Esophagus squamous epithelium (tissue), 5 donors: ENCODE data around the gene TEX35. TPM values are rescaled to one million over a fixed set of nuclear protein-coding genes. Genes with fewer than 3 reads are reported as not detected.
A peak's percentile ranks its signal among the peaks of the same experiment; 100 is the strongest.

ENCODE experiments used
- DNase-seq: peaks from one replicate; lab custom pipeline; 2025; lab: John Stamatoyannopoulos, UW
- H3K27ac ChIP-seq, 4 donors: fragments of 200-600 bp; sonication (generic); one replicate each; pipeline ENCODE4 v1.5.1; 2016 to 2019; ENCODE audit warnings: mild to moderate bottlenecking in 1 of 4
- H3K27me3 ChIP-seq, 4 donors: fragments of 200-600 bp; sonication (generic); 1 replicate in 3 of 4; 2 replicates in 1 of 4; pipeline versions ENCODE4 v1.5.1 to v1.6.0; 2017 to 2021; ENCODE audit warnings: antibody characterized with exemption in 1 of 4
- H3K36me3 ChIP-seq, 3 donors: fragments of 200-600 bp; sonication (generic); one replicate each; pipeline ENCODE4 v1.5.1; 2016 to 2019
- H3K4me1 ChIP-seq, 3 donors: fragments of 200-600 bp; sonication (generic); one replicate each; pipeline ENCODE4 v1.5.1; 2017 to 2019
- H3K4me3 ChIP-seq, 4 donors: fragments of 200-600 bp; sonication (generic); 1 replicate in 3 of 4; 2 replicates in 1 of 4; pipeline ENCODE4 v1.5.1; 2016 to 2019; ENCODE audit warnings: mild to moderate bottlenecking in 2 of 4, moderate library complexity in 1 of 4
- H3K9me3 ChIP-seq, 3 donors: fragments of 200-600 bp; sonication (generic); one replicate each; pipeline ENCODE4 v1.5.1; 2016 to 2019
- POLR2A ChIP-seq, 4 donors: fragments of 450-650 bp; IDR thresholded peaks; one replicate each; pipeline ENCODE4 v1.6.1; 2017; ENCODE audit warnings: antibody characterized with exemption in 4 of 4, mild to moderate bottlenecking in 4 of 4, moderate library complexity in 3 of 4
- WGBS, 2 donors: methylation state at CpG; one replicate each; pipeline ENCODE4 v1.1.5; 2018; 5-methylcytosine and 5-hydroxymethylcytosine counted together
- intact Hi-C: fragments of 100-400 bp; cut with DNase I; formaldehyde crosslinking; loops from one replicate; pipeline ENCODE4 v1.15.0; 2022
- total RNA-seq, 4 donors: library from RNA; depleted of rRNA; stranded (reverse); fragments of >200 nt; gene quantifications; one replicate each; pipeline ENCODE4 v1.1.0, GENCODE V29; 2016
- TF ChIP-seq, protein P1 (sequence below), 6 experiments: fragments of 450-650 bp in 4 of 6; fragments of 200-600 bp in 2 of 6; sonication (generic) in 2 of 6; IDR thresholded peaks; one replicate each; pipeline ENCODE4 v1.5.1; 2016 to 2019; ENCODE audit warnings: antibody characterized with exemption in 6 of 6, mild to moderate bottlenecking in 4 of 6, moderate library complexity in 4 of 6
- donor health status: DM: yes; HTN: yes; CAD: no.

Gene TEX35
- total RNA-seq, 4 donors from 2014 or later = not detected

DNA sequence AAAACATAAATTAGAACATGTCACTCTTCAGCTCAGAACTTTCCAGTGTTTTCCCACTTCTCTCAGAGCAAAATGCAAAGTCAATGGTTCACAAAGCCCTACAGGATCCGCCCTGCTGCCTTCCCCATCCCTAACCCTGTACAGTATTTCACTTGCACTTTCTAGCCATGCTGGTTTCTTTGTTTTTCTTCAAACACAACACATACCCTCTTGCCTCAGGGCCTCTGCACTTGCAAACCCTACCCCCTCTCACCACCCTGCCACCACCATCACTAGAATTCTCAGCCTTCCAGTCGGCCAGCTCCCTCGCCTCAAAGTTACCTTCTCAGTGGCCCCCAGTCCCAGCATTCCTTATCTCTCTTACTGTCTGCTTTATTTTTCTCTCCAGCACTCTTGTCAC lies 17.6 kb downstream of the TEX35 start:
- intact Hi-C loops = loop anchor here (5.0 kb wide), 1 partner anchor 472 kb away; no protein-coding TSS in a partner anchor
- Histone ChIP-seq H3K27ac (no peak overlapping the region), H3K27me3 (no peaks in the 10 kb centered on the region), H3K4me1 (peaks cover 0 to 18% (median 6%) of the 10 kb centered on the region in 3 donors), H3K9me3 (no peaks in the 10 kb centered on the region), H3K36me3 (no peaks in the 10 kb centered on the region), H3K4me3 (no peak overlapping the region)
- DNase-seq = no peak
- 91 to 92% methylated on average over 3 of the region's 3 CpGs for WGBS, 2 donors
- TF ChIP-seq POLR2A (IDR thresholded peaks at IDR 0.05) = no peak
- TF ChIP-seq, protein P1, sequence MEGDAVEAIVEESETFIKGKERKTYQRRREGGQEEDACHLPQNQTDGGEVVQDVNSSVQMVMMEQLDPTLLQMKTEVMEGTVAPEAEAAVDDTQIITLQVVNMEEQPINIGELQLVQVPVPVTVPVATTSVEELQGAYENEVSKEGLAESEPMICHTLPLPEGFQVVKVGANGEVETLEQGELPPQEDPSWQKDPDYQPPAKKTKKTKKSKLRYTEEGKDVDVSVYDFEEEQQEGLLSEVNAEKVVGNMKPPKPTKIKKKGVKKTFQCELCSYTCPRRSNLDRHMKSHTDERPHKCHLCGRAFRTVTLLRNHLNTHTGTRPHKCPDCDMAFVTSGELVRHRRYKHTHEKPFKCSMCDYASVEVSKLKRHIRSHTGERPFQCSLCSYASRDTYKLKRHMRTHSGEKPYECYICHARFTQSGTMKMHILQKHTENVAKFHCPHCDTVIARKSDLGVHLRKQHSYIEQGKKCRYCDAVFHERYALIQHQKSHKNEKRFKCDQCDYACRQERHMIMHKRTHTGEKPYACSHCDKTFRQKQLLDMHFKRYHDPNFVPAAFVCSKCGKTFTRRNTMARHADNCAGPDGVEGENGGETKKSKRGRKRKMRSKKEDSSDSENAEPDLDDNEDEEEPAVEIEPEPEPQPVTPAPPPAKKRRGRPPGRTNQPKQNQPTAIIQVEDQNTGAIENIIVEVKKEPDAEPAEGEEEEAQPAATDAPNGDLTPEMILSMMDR (IDR thresholded peaks at IDR 0.05) = no peak

DNA sequence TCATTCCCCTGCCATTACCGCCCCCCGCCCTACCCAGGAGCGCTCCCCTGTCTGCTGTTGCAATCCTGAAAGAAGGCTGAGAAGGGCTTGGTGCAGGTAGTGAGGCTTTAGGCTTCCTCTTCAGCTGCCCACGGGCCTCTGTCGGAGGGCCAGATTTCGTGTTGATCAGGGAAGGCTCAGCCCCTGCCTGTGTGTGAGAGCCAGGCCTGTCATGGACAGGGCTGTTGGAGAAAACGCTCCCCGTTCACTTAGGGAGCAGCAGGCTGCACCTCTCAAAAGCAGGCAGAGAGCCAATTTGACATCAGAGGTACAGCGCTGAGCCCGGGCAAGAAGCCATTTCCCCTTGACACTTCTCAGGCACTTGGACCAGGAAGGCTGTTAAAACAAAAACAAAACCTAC lies 19.0 kb downstream of the TEX35 start:
- no peak for TF ChIP-seq POLR2A (IDR thresholded peaks at IDR 0.05)
- TF ChIP-seq, protein P1 (IDR thresholded peaks at IDR 0.05) = no peak
- peak overlapping the region in 1 of 4 donors; percentile 34 for H3K4me3 ChIP-seq

DNA sequence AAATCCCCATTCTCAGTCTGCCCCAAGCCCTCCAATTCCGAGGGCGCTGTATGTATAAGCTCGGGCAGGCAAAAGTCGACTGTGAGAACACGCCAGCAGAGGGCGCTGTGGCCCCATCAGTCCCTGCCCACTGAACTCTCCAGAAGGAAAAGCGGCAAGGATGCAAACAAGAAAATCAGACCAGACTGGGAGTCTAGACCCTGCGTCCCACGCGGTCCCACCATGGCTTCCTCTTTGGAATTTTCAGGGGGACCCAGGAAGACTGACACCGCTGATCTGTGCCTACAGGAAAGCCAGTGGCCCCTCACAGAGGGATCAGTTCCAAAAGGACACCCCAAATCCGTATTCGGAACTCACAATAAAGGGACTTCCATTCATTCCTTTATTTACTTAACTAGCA lies 19.5 kb downstream of the TEX35 start:
- Histone ChIP-seq H3K27ac (no peak overlapping the region), H3K4me1 (peaks cover 12 to 33% (median 17%) of the 10 kb centered on the region in 3 donors), H3K9me3 (no peaks in the 10 kb centered on the region), H3K36me3 (no peaks in the 10 kb centered on the region), H3K27me3 (no peaks in the 10 kb centered on the region), H3K4me3 (peak overlapping the region in 1 of 4 donors; percentile 34)
- peak; percentile 28 for DNase-seq
- 12 to 13% methylated on average over 12 to 13 of the region's 13 CpGs for WGBS, 2 donors
- intact Hi-C loops = loop anchor here (5.0 kb wide), 1 partner anchor 470 kb away; no protein-coding TSS in a partner anchor
- TF ChIP-seq, protein P1 (IDR thresholded peaks at IDR 0.05) = peak; percentile 84 to 95 (median 91)
- TF ChIP-seq POLR2A (IDR thresholded peaks at IDR 0.05) = no peak

More for the DNA sequence above, 19.0 kb downstream of the TEX35 start:
- Histone ChIP-seq H3K27ac (no peak overlapping the region), H3K27me3 (no peaks in the 10 kb centered on the region), H3K4me1 (peaks cover 8 to 28% (median 13%) of the 10 kb centered on the region in 3 donors), H3K36me3 (no peaks in the 10 kb centered on the region), H3K9me3 (no peaks in the 10 kb centered on the region)
- 0% methylated on average over 1 to 2 of the region's 10 CpGs for WGBS, 2 donors
- DNase-seq = no peak
- intact Hi-C loops = loop anchor here (5.0 kb wide), 1 partner anchor 470 kb away; no protein-coding TSS in a partner anchor

DNA sequence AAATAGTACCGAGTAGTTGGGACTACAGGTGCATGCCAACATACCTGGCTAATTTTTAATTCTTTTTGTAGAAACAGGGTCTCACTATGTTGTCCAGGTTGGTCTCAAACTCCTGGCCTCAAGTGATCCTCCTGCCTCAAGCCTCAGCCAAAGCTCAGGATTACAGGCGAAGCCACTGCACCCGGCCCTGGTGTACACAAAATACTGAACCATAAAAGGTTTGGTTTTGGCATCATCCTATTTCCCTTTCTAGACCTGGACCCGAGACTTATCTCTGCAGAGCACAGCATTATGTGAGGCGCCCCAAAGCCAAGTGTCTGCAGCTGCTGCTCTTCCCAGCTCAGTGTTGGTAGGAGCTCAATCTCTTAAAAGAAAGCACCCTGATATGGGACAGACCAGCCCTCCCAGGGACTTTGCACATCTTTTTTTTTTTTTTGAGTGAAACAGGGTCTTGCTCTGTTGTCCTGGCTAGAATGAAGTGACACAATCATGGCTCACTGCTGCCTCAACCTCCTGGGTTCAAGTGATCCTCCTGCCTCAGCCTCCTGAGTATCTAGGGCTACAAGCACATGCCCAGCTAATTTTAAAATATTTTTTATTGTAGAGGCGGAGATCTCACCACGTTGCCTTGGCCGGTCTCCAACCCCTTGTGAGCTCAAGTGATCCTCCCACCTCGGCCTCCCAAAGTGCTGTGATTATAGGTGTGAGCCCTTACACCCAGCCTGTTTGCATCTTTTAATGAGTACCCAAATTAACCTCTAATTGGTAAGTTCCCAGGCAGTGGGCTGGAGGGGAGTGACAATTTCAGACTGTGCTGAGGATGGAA lies 20.4 kb downstream of the TEX35 start:
- H3K27ac ChIP-seq = no peak overlapping the region
- no peak overlapping the region for H3K4me3 ChIP-seq
- 63 to 69% methylated on average over 9 of the region's 9 CpGs for WGBS, 2 donors
- H3K9me3 ChIP-seq = no peaks in the 10 kb centered on the region
- intact Hi-C loops = loop anchor here (5.0 kb wide), 1 partner anchor 469 kb away; no protein-coding TSS in a partner anchor
- TF ChIP-seq POLR2A (IDR thresholded peaks at IDR 0.05) = no peak
- TF ChIP-seq, protein P1 (IDR thresholded peaks at IDR 0.05) = no peak
- no peaks in the 10 kb centered on the region for H3K27me3 ChIP-seq
- H3K36me3 ChIP-seq = no peaks in the 10 kb centered on the region
- DNase-seq = no peak
- H3K4me1 ChIP-seq = peaks cover 17 to 42% (median 25%) of the 10 kb centered on the region in 3 donors
